ENCODE results near the gene TCF21. TPM values are rescaled to one million over a fixed set of nuclear protein-coding genes. Genes with fewer than 3 reads are reported as not detected.

The TCF21 gene
- total RNA-seq, 1 donor from 2014 or later: not detected

DNA sequence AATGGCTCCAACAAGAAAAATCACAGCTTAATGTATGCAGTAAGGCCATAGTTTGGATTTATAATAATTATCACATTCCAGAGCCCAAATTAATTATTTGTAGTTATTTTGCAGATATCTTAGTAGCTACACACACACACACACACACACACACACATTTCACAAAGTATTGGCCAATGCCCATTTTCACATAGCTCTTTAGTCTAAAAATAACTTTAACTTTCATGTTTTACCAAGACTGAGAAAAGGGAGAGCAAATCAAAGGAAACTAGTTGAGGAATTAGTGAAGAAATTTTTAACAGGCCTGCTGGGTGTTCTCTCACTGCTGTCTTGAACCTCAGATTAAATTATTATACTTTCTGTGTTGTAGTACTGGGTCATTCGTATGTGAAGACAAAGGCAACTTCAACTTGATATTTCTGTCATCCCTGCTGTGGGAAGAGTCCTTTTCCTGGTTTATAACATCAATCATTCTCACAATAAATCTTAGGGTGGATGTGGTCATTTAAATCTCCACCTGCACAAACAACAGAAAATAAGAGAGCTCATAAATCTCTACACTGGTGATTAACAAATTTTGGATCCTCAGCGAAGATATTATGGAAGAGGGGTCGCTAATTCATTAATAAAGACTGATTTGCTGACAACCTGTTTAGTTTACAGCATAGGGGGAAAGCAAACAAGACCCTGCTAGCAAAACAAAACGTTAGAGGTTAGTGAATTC is 1.6 kb upstream of the TCF21 start:
- no peak overlapping the region for H3K4me3 Mint-ChIP-seq (ENCODE audit: unreplicated experiment)
- H3K4me1 Mint-ChIP-seq (ENCODE audit: low read depth, unreplicated experiment): peaks cover 10% of the 10 kb centered on the region
- H3K9me3 Mint-ChIP-seq (ENCODE audit: unreplicated experiment): peaks cover 3% of the 10 kb centered on the region
- TF ChIP-seq, protein P1, sequence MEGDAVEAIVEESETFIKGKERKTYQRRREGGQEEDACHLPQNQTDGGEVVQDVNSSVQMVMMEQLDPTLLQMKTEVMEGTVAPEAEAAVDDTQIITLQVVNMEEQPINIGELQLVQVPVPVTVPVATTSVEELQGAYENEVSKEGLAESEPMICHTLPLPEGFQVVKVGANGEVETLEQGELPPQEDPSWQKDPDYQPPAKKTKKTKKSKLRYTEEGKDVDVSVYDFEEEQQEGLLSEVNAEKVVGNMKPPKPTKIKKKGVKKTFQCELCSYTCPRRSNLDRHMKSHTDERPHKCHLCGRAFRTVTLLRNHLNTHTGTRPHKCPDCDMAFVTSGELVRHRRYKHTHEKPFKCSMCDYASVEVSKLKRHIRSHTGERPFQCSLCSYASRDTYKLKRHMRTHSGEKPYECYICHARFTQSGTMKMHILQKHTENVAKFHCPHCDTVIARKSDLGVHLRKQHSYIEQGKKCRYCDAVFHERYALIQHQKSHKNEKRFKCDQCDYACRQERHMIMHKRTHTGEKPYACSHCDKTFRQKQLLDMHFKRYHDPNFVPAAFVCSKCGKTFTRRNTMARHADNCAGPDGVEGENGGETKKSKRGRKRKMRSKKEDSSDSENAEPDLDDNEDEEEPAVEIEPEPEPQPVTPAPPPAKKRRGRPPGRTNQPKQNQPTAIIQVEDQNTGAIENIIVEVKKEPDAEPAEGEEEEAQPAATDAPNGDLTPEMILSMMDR (IDR thresholded peaks at IDR 0.05; ENCODE audit: partially characterized antibody, unreplicated experiment): no peak
- peaks cover 13% of the 10 kb centered on the region for H3K27me3 Mint-ChIP-seq (ENCODE audit: unreplicated experiment)
- no peak overlapping the region for H3K27ac Mint-ChIP-seq (ENCODE audit: unreplicated experiment)
- no peak for DNase-seq
- H3K36me3 Mint-ChIP-seq (ENCODE audit: unreplicated experiment): peaks cover 6% of the 10 kb centered on the region

GRCh38 chr6:133887880-133888230 is 1.1 kb upstream of the TCF21 start:
- Mint-ChIP-seq H3K9me3 (ENCODE audit: unreplicated experiment) (peaks cover 3% of the 10 kb centered on the region), H3K27me3 (ENCODE audit: unreplicated experiment) (peaks cover 13% of the 10 kb centered on the region), H3K4me1 (ENCODE audit: low read depth, unreplicated experiment) (peaks cover 10% of the 10 kb centered on the region), H3K4me3 (ENCODE audit: unreplicated experiment) (no peak overlapping the region), H3K27ac (ENCODE audit: unreplicated experiment) (no peak overlapping the region), H3K36me3 (ENCODE audit: unreplicated experiment) (peaks cover 6% of the 10 kb centered on the region)
- TF ChIP-seq, protein P1 (IDR thresholded peaks at IDR 0.05; ENCODE audit: partially characterized antibody, unreplicated experiment): no peak
- DNase-seq: no peak

DNA sequence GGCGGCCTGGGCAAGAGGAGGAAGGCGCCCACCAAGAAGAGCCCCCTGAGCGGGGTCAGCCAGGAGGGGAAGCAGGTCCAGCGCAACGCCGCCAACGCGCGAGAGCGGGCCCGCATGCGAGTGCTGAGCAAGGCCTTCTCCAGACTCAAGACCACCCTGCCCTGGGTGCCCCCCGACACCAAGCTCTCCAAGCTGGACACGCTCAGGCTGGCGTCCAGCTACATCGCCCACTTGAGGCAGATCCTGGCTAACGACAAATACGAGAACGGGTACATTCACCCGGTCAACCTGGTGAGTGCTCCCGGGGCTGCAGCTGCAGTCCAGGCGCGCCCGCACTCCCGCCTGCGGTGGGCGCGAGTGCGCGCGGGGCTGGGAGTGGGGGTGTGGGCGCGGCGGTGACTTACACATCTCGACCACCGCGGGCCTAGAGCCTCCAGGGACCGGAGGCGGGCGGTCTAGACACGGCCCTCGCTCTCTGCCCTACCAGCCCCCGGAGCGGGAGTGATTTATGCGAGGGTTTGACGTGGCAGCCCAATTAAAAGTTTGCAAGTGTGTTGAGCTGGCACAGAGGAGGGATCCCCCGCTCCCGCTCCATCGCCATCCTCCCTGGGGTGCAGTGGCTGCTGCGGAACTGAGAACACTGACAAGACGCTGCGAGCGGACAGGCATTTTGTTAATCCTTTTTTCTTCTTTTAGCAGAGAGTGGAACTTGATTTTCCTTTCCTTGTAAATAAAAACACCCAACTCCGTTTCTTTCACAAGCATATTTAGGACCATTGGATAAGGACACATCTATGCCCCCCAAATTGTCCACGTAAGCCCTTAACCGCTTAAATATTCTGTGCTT is 867 bp downstream of the TCF21 start:
- Mint-ChIP-seq H3K4me1 (ENCODE audit: low read depth, unreplicated experiment) (peaks cover 13% of the 10 kb centered on the region), H3K4me3 (ENCODE audit: unreplicated experiment) (peak overlapping the region; percentile 85), H3K36me3 (ENCODE audit: unreplicated experiment) (peaks cover 6% of the 10 kb centered on the region), H3K27me3 (ENCODE audit: unreplicated experiment) (peaks cover 29% of the 10 kb centered on the region), H3K27ac (ENCODE audit: unreplicated experiment) (no peak overlapping the region), H3K9me3 (ENCODE audit: unreplicated experiment) (peaks cover 7% of the 10 kb centered on the region)
- TF ChIP-seq, protein P1 (IDR thresholded peaks at IDR 0.05; ENCODE audit: partially characterized antibody, unreplicated experiment): no peak
- peak; percentile 45 for DNase-seq

GRCh38 chr6:133890711-133891148 is 1.8 kb downstream of the TCF21 start:
- H3K27ac Mint-ChIP-seq (ENCODE audit: unreplicated experiment): no peak overlapping the region
- peaks cover 6% of the 10 kb centered on the region for H3K36me3 Mint-ChIP-seq (ENCODE audit: unreplicated experiment)
- H3K4me1 Mint-ChIP-seq (ENCODE audit: low read depth, unreplicated experiment): peaks cover 13% of the 10 kb centered on the region
- H3K9me3 Mint-ChIP-seq (ENCODE audit: unreplicated experiment): peaks cover 8% of the 10 kb centered on the region
- peak overlapping the region; percentile 66 for H3K4me3 Mint-ChIP-seq (ENCODE audit: unreplicated experiment)
- DNase-seq: no peak
- TF ChIP-seq, protein P1 (IDR thresholded peaks at IDR 0.05; ENCODE audit: partially characterized antibody, unreplicated experiment): no peak
- H3K27me3 Mint-ChIP-seq (ENCODE audit: unreplicated experiment): peaks cover 35% of the 10 kb centered on the region

All from glutamatergic neuron (in vitro differentiated cells).